ENCODE measurements around the gene ASXL1.
A peak's percentile ranks its signal among the peaks of the same experiment; 100 is the strongest.

The ASXL1 gene

DNA sequence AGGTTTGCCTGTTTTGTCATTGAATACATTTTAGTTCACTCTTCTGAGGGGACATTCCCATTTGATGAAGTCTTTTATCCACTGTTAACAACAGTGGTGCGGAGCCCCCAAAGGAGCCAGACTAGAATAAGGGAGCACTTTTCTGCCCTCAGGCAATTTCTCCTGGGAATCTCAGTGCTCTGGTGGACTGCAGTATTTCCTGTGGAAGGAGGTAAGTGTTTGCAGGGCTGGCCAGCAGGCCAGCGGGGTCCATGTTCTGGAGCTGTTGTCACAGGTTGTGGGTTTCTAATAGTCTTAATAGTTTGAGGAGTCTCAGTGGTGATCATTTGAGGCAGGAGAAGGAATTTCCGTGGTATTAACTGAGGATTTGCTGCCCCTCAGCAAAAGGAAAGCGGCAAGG, 83.5 kb downstream of the ASXL1 start:
- no peak for DNase-seq (ENCODE audit: low spot score)

DNA sequence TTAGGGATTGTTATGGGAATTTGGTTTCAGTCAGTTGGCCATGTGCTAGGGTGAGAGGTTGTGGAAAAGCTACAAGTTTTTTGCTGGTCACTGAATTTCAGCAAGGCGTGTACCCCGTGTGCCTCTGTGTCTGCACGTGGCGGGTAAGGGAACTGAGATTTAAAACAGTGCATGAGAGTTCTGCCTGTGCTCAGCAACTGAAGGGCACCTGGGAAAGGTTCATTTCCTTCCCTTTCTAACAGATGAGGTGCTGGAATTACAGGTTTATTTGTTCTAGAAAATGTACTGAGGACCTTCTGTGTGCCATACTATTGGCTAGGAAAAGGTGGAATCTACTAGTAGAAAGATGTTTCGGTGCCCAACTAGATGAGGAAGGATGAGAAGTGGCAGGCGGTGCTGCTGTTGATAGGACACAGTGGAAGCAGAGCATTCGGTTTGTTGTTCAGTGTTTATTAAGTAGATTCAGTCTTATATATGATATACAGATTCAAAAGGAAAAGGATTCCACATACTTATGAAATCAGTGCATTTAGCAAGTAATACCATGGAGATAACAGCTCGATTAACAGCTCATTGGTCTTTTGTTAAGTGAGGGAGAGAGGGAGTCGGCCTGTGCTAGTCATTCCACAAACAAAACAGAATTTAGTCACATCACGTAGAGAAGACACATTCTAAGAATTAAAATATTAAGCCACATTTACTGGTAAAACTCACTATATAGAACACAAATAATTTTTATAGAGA, 84.7 kb downstream of the ASXL1 start:
- no peak for DNase-seq (ENCODE audit: low spot score)

DNA sequence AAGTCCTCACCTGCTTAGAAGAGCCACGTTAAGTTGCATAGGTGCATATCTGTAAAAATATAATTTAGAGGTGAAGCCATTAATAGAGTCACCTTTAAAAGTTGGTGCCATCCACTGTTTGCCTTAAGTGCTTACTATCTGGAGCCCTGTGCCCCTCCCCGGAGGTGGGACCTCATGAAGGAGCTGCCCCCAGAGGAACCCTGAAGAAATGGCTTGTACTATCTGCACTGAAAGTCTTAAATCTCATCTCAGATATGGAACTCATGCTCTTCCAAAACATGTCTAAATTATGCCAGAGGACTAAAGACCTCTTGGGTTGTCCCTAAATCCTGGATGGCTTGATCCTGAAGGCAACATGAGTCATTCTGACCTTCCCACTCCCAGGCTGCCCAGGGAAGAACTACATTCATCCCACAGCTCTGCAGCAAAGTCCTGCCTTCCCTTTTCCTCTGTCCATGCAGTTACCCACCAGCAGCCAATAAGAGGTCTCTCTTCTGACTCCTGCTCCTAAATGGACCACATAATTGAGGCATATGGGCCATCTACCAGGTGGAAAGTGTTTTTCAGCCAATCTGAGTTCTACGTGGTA, 85.3 kb downstream of the ASXL1 start:
- DNase-seq (ENCODE audit: low spot score) = peak; percentile 29

DNA sequence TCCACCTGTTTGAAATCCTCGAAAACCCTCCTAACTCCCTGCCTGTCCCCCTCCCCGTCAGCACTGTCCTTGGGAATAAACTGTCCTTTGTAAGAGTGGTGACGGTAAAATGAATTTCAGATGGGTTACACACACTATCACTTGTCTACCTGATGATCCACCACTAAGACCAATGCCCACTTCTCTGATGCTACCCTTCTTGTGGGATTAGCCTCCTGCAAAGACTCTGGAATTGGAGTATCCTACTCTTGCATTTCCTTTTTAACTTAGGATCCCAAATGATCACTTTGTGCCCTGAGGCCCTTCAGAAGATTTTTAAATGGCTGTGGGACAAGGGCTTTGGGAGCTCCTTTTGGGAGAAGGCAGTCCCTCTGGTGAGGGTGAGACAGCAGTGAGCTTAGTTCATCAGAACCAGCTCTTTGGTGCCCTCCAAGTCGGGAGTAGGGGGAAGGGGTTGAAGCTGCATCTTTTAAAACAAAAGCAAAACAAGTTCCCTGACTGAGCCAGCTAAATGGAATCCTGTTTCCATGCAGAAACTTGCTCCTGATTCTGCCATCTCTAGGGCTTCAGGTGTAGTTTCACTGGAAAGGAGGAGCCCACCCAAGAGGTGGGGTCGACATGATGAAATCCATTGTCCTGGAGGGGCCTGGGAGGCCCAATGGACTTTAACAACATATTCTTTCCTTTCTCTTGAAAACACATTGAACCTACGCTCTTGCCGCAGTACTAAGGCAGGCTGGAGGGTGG, 86.5 kb downstream of the ASXL1 start:
- no peak for DNase-seq (ENCODE audit: low spot score)

DNA sequence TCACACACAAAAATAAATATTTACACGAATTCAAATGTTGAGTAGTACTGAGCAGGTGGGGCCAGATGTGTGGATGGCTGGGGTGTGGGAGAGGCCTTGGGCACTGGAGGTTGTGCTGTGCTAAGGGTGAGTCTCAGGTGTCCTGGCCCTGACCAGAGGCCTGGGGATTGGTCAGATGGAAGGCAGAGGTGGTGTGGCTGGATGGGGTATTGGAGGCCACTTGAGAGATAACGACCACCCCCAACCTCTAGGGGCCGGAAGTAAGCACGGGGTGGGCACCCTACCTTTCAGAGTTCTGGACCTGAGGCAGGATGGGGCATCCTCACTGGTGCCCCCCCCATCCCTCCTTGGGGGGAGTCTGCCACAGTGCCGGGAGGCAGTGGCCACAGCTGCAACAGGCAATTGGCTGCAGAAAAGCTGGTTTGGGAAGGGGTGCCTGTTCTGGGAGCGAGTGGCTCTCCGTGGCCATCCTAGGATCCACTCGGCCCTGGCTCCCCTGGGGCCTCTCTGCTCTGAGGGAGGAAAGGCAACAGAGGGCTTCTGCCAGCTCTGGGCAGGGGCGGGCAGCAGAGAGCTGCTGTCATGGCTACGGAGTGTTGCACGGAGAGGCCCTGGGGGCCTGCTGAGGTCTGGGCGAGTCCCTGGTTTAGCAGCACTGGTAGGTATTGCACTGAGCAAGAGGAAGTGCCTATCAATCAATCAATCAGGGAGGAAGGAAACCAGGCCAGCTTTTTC, 87.6 kb downstream of the ASXL1 start:
- no peak for DNase-seq (ENCODE audit: low spot score)

DNA sequence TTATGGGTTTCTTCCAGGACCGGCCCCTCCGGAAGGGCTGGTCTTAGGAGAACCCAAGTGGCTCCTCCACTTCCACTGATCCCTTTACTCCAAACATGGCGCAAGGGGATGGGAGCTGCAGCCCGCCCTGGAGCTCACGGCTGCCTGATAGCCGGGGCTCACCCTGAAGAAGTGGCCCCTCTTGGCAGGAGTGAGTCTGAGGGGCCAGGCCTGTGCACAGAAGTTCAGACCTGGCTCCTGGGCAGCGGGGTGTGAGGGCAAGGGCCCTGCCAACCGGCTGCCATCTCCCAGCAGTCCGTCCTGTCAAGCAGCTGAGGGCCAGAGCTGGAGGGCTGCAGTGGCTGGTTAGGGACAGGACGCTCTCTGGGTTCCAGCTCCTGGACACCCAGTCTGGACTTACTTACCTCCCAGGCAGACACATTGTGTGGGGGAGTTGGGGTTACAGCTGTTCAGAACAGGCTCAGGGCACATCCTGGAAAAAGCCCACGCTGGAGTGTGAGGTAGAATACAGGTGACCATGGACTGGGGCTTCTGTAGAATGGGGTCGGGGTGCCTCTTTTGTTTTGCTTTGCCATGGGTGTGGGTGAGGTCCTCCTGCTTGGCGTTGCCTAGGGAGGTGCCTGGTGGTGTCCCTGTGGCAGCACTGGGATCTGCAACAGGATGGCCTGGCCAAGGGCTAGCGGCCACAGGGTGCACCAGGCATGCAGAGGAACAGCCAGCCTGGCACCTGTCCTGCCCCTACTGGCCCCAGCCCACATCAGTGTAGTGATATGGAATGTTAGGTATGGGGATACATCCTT, 88.4 kb downstream of the ASXL1 start:
- no peak for DNase-seq (ENCODE audit: low spot score)

DNA sequence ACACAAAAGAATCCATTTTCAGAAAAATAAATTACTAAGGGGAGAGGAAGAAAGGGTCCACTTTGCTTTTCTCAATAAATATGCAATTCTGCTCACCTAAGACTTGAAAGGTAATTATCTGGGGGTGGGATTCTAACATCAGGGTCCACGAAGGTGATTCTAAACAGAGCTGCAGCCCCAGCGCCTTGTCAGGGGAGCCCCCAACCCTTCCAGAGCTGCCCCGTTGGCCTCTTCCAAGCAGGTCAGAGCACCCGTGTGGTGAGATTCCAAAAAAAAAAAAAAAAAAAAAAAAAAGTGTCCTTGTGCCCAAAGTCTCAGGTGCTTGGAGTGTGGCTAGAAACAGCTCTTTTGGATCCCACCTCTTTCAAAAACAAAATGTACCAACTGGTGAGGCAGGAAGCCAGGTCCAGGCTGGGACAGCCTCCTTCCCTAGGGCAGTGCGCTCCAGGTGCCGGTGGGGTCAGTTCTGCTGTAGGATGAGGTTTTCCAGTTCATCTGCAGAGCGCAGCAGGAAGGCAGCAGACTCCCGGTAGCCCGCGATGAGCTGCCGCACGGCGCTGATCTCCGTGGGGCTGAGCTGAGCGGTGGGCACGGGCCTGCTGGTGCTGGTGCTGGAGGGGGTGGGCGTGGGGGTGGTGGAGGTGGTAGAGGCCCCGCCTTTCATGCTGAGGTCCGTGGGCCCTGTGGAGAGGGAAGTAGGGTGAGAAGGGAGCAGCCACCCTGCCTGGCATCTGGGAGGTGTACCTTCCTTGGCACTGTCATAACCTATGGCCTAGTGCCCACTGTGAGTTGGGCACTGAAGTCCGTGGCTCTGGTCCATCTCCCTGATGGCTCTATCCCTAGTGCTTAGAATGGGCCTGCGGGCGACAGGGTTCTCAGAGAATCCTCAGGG, 89.3 kb downstream of the ASXL1 start:
- no peak for DNase-seq (ENCODE audit: low spot score)

DNA sequence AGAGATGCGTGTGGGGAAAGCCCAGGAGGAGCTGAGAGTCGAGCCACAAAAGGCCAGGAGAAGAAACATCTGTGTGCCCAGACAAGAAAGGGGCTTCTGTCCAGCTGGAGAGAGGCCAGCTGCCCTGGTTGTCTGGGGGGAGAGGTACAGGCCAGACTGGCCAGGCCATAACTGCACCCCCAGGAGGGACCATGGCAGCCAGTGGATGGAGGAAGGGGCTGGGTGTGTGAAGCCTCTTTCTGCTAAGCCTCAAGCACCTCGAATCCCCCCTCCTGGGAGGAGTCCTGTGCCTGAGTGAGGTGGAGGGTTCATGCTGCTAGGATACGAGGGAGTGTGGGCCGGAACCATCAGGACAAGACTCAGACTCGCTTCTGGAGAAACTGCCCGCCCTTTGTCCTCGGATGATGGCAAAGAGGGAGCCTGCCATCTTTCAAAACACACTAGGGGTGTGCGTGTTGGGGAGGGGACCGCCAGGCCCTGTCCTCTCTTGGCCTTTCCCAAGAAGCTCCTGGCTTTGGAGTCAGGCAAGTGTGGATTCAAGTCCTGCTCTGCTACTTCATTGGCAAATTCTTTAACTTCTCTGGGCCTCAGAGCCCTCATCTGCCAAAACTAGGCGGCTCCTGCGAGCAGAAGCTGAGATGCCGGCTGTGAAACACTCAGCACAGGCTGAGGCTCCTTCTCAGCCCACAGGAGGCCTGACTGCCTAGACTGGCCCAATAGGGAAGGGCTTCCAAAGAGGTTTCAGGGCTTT, 90.3 kb downstream of the ASXL1 start:
- DNase-seq (ENCODE audit: low spot score) = no peak

DNA sequence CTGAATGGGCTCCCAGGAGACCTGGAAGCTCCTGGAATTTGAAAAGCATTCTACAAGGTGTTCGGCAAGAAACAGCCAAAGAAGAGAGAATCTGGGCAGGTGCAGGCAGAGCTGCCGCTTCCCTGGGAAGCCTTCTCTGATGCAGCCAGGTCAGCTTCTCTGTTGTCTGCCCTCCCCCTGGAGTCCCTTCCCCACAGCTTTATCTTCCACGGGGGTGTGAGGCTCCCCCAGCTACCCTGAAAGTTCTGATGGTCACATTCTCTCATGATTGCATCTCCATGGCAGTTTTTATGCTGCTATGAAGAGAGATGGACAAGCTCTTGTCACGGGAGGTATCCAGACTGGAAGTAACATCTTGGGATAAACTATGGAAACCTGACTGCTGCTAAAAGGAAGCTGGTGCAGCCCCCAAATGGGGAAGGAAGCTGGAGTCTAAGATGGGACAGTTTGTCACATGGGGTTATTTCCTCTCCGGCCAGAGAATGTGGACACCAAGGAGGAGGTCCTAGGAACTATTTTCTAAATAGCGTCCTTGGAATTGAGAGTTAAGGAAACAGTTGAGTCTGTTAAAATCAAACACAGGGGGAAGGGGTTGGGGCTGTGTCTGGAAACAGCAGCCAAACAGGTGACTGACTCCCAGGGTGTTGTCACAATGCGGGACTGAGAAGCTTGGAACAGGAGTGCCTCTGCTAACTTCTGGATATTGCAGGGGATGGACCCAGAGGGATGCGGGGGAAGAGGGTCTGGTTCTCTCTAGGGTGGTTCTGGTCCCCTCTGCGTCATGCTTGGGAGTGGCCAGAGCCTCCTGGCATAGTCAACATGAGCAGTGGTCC, 91.1 kb downstream of the ASXL1 start:
- DNase-seq (ENCODE audit: low spot score) = no peak

DNA sequence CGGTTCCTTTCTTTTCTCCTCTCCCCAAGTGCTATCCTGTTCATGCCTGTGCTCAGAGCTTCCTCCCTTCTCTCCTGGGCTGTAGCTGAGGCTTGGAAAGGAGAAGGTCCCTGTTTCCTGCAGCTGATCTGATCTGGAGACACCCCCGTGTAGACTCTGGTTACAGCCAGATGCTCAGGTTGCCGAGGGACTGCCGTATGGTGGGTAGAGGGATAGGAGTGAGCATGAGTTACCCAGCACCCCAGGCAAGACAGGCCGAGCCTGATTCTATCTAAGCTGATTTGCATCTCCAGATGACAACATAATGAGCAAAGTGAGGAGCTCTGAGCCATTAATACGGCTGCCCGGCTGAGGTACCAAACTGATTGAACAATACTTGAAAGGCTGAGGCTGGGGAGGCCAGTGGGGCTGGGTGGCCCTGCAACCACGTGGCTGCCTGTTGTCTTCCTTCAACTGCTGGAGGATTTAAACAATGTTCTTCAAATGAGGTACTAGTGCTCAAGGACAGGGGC, 91.8 kb downstream of the ASXL1 start:
- peak; percentile 34 for DNase-seq (ENCODE audit: low spot score)

DNA sequence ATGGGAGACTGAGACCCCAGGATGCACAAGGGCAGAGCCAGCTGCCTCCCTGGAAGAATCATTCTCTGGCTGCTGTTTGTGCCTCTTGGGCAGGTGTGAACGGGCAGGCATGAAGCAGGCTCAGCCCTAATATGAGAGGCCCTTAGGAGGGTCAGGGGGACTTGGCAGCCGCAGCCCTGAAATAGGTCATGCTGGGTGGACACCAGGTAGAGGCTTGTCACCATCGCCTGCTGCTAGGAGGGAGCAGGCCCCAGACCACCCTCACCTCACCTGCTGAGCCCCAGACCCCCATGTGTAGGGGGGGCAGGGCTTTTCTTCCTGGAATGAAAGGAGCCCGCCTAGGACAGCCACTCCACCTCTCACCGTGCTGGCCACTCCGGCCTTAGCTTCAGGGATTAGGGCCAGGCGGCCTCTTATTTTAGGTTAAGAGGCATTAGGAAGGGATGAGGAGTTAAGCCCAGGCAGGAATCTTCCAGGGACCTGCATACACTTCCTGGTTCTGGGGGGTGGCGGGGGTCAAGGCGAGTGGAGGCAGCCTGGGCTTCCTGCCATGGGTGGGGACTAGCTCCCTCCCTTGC, 92.4 kb downstream of the ASXL1 start:
- no peak for DNase-seq (ENCODE audit: low spot score)

DNA sequence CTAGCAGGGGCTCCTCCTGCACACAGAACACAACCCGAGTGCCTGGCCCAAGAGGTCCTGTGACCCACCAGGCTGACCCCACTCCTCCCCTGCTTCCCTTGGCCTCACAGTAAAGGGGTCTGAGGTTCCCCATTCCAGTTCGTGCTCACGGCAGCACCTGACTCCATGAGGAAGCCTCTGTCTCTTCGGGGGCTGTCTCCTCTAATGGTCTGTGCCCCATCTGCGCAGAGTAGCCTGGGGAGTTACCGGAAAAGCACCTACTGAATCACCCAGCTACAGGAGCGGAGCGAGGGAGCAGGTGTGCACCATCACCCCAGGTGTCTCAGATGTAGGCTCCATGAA, 93.2 kb downstream of the ASXL1 start:
- DNase-seq (ENCODE audit: low spot score) = no peak

DNA sequence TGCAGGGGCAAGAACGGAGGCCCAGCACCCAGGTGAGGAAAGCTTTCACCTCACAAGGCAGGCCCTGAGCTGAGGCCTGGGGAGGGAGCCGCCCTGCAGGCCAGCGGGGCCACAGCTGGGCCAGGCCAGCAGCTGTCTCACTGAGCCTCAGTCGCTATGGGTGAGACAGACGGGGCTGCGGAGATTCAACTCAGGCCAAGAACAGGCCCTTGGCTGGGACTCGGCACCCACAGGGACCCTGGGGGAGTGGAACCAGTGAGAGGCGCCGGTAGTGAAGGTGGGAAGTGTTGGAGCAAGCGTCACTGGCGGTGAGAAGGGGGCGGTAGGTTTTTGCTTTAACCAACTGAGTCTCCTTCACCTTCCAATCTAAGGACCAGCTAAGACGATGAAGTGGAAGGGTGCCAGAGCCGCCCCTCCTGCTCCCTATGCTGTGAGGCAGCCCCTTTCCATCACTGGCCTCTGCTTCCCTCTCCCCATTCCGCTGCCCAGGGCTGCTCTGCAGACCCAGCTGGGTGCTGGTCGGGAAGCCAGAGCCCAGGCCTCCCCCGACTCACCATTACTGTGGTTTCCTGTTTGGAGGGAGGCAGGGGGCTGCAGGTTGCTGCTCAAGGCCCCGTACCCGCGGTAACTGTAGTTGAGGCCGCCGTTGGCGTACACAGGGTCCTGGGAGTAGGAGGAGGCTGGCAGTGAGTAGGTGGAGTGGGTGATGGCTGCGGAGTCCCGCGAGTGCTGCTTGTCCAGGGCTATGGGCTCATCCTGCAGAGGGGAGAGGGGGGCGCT, 93.7 kb downstream of the ASXL1 start:
- no peak for DNase-seq (ENCODE audit: low spot score)

DNA sequence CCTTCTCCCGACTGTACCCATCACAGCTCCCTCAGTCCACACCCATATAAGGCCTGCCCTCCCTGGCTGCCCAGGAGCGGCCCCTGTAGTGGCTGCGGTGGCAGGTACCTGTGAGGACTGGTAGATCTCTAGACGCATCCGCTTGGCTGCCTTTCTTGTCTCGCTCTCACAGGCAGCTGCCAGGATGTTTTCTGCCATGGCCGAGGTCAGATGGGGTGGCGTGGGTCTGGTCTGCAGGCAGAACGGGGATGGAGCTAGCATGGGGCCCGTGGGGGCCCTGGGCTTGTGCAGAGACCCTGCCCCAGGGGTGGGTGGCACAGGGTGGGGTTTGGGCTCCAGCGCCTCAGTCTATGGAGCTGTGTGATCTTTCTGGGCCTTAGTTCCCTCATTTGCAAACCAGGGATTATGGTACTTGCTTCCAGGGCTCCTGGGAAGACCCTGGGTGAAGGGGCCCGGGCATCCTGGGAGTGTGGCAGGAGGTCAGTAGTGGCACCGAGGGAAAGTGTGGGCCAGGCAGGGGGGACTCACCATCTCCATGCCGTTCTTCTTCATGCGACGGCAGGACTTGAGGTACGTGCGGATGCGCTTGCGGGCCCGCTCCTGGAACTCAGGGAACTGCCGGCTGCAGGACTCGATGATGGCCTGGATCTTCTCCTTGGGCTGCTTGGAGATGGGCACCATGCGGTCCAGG, 94.8 kb downstream of the ASXL1 start:
- no peak for DNase-seq (ENCODE audit: low spot score)

DNA sequence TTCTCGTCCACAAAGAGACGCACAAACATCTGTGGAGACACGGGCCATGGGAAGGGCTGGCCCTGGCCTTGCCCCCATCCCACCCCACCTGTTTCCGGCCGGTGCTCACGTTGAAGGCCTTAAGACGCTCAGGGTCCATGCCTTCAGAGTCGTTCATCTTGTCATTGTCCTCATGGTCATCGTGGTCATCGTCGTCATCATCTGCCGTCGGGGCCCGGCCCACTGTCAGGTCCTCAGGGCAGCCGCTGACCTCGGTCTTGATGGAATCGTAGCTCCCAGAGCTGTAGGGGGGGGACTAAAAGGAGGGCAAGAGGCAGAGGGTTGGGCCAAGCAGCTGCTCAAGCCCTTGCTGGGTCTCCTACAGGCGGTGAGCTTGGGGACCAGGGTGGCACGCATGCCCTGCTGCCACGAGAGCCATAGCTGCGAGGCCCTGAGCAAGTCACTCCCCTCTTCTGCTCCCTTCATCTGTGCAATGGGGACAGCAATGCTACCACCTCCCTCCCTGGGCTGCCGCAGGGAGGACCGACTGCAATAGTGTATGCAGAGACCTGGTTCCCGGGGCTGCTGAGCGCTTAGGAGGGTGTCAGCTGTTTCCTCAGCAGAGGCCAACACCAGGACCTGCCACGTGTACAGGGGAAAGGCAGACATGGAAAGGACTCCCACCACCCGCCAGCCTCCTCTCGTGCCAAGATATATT, 95.5 kb downstream of the ASXL1 start:
- DNase-seq (ENCODE audit: low spot score) = no peak
